ENCODE results near the gene STK38L. TPM values are rescaled to one million over a fixed set of nuclear protein-coding genes. Genes with fewer than 3 reads are reported as not detected.

The STK38L gene
- total and polyA plus RNA-seq, 10 of the 15 experiments (the other 5 are each of a cell fraction or from before 2014, with no cell fraction given): 43.0 to 154 (median 115) TPM

DNA sequence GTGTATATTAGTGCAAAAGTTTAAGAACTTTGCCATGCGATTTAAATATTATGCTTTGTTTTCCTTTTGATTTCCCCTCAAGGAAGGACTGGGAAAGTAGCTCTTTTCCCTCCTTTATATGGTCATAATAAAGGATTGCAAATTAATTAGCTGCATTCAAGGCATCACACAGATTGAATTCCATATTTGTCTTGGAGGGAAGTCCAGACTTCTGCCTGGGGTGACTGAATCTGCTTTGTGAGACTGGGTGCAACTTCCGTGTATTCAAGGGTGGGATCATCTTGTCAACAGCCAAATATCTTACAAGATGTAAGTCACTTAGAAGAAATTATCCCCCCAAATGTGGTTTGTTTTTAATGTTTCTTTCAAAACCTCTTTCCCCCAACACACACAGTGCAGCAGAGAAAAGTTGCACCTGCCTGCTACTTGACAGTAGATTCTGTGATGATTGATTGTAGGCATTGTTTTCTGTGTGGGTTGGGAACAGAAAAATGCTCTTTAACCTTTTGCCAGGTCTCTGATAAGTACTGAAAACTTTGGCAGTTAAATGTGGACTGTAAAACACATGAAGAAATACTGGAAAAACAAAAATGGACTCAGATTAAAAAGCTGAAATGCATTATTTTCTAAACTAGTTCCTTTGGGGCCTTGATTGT lies 28.4 kb downstream of the STK38L start (continued):
- no peak for TF ChIP-seq RAD21 (IDR thresholded peaks at IDR 0.05; ENCODE audit: insufficient read depth, low read depth, low read length)
- TF ChIP-seq, protein P1, sequence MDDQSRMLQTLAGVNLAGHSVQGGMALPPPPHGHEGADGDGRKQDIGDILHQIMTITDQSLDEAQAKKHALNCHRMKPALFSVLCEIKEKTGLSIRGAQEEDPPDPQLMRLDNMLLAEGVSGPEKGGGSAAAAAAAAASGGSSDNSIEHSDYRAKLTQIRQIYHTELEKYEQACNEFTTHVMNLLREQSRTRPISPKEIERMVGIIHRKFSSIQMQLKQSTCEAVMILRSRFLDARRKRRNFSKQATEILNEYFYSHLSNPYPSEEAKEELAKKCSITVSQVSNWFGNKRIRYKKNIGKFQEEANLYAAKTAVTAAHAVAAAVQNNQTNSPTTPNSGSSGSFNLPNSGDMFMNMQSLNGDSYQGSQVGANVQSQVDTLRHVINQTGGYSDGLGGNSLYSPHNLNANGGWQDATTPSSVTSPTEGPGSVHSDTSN (IDR thresholded peaks at IDR 0.05; ENCODE audit: insufficient replicate concordance, low read depth, low read length): peak; percentile 81
- peak; percentile 49 to 71; a peak in 2 of 4 replicates for TF ChIP-seq IKZF2 (IDR thresholded peaks at IDR 0.05)
- TF ChIP-seq, protein P2, sequence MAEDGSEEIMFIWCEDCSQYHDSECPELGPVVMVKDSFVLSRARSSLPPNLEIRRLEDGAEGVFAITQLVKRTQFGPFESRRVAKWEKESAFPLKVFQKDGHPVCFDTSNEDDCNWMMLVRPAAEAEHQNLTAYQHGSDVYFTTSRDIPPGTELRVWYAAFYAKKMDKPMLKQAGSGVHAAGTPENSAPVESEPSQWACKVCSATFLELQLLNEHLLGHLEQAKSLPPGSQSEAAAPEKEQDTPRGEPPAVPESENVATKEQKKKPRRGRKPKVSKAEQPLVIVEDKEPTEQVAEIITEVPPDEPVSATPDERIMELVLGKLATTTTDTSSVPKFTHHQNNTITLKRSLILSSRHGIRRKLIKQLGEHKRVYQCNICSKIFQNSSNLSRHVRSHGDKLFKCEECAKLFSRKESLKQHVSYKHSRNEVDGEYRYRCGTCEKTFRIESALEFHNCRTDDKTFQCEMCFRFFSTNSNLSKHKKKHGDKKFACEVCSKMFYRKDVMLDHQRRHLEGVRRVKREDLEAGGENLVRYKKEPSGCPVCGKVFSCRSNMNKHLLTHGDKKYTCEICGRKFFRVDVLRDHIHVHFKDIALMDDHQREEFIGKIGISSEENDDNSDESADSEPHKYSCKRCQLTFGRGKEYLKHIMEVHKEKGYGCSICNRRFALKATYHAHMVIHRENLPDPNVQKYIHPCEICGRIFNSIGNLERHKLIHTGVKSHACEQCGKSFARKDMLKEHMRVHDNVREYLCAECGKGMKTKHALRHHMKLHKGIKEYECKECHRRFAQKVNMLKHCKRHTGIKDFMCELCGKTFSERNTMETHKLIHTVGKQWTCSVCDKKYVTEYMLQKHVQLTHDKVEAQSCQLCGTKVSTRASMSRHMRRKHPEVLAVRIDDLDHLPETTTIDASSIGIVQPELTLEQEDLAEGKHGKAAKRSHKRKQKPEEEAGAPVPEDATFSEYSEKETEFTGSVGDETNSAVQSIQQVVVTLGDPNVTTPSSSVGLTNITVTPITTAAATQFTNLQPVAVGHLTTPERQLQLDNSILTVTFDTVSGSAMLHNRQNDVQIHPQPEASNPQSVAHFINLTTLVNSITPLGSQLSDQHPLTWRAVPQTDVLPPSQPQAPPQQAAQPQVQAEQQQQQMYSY (CRISPR knock-in tag; IDR thresholded peaks at IDR 0.05): no peak
- no peak for TF ChIP-seq BRCA1 (IDR thresholded peaks at IDR 0.05; ENCODE audit: low read depth, low read length)
- TF ChIP-seq, protein P3, sequence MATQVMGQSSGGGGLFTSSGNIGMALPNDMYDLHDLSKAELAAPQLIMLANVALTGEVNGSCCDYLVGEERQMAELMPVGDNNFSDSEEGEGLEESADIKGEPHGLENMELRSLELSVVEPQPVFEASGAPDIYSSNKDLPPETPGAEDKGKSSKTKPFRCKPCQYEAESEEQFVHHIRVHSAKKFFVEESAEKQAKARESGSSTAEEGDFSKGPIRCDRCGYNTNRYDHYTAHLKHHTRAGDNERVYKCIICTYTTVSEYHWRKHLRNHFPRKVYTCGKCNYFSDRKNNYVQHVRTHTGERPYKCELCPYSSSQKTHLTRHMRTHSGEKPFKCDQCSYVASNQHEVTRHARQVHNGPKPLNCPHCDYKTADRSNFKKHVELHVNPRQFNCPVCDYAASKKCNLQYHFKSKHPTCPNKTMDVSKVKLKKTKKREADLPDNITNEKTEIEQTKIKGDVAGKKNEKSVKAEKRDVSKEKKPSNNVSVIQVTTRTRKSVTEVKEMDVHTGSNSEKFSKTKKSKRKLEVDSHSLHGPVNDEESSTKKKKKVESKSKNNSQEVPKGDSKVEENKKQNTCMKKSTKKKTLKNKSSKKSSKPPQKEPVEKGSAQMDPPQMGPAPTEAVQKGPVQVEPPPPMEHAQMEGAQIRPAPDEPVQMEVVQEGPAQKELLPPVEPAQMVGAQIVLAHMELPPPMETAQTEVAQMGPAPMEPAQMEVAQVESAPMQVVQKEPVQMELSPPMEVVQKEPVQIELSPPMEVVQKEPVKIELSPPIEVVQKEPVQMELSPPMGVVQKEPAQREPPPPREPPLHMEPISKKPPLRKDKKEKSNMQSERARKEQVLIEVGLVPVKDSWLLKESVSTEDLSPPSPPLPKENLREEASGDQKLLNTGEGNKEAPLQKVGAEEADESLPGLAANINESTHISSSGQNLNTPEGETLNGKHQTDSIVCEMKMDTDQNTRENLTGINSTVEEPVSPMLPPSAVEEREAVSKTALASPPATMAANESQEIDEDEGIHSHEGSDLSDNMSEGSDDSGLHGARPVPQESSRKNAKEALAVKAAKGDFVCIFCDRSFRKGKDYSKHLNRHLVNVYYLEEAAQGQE (IDR thresholded peaks at IDR 0.05; ENCODE audit: low read depth, low read length): no peak
- no peak for TF ChIP-seq MYB (IDR thresholded peaks at IDR 0.05; ENCODE audit: borderline replicate concordance, low read depth, low read length)
- TF ChIP-seq HCFC1 (IDR thresholded peaks at IDR 0.05; ENCODE audit: low read length): no peak
- TF ChIP-seq TBL1XR1 (IDR thresholded peaks at IDR 0.05; ENCODE audit: low read depth, low read length): no peak
- TF ChIP-seq, protein P4, sequence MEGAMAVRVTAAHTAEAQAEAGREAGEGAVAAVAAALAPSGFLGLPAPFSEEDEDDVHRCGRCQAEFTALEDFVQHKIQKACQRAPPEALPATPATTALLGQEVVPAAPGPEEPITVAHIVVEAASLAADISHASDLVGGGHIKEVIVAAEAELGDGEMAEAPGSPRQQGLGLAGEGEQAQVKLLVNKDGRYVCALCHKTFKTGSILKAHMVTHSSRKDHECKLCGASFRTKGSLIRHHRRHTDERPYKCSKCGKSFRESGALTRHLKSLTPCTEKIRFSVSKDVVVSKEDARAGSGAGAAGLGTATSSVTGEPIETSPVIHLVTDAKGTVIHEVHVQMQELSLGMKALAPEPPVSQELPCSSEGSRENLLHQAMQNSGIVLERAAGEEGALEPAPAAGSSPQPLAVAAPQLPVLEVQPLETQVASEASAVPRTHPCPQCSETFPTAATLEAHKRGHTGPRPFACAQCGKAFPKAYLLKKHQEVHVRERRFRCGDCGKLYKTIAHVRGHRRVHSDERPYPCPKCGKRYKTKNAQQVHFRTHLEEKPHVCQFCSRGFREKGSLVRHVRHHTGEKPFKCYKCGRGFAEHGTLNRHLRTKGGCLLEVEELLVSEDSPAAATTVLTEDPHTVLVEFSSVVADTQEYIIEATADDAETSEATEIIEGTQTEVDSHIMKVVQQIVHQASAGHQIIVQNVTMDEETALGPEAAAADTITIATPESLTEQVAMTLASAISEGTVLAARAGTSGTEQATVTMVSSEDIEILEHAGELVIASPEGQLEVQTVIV (IDR thresholded peaks at IDR 0.05; ENCODE audit: borderline replicate concordance, partially characterized antibody): no peak
- peak; percentile 55 for TF ChIP-seq DPF2 (IDR thresholded peaks at IDR 0.05)
- no peak for TF ChIP-seq NFXL1 (IDR thresholded peaks at IDR 0.05; ENCODE audit: borderline replicate concordance)
- no peak for TF ChIP-seq NBN (IDR thresholded peaks at IDR 0.05)
- TF ChIP-seq NR2C1 (IDR thresholded peaks at IDR 0.05): peak; percentile 55
- peak; percentile 36; the same call in 1 of the 2 replicates for TF ChIP-seq IKZF1 (conservative IDR thresholded peaks at IDR 0.05)
- TF ChIP-seq SMAD1 (IDR thresholded peaks at IDR 0.05; ENCODE audit: low read depth, partially characterized antibody): no peak
- TF ChIP-seq GATAD2B (conservative IDR thresholded peaks at IDR 0.05; ENCODE audit: low read depth): no peak
- TF ChIP-seq ATF7 (IDR thresholded peaks at IDR 0.05; ENCODE audit: low read depth): no peak
- no peak for TF ChIP-seq TARDBP (IDR thresholded peaks at IDR 0.05; ENCODE audit: borderline replicate concordance)
- peak; percentile 62 for TF ChIP-seq MTA2 (IDR thresholded peaks at IDR 0.05; ENCODE audit: low read depth)

Measured in GM12878 (cell line).